Mucosa of descending colon (tissue), 3 donors: ENCODE results near the gene CCDC120. TPM values are rescaled to one million over a fixed set of nuclear protein-coding genes. Genes with fewer than 3 reads are reported as not detected.

Experiments
- ATAC-seq: fragments of 200-7000 bp; cut with Tn5 transposase; one replicate; pipeline ENCODE4 v1.9.1; 2020; ENCODE audit warnings: mild to moderate bottlenecking, moderate library complexity
- DNase-seq, 3 donors: peaks; one replicate each; pipeline ENCODE4 v3.0.0-alpha.2; 2020
- H3K36me3 ChIP-seq: fragments of 200-600 bp; one replicate; pipeline ENCODE4 v1.8.0; 2021; ENCODE audit warnings: low read depth, mild to moderate bottlenecking
- H3K4me1 ChIP-seq: fragments of 200-600 bp; one replicate; pipeline ENCODE4 v1.8.0; 2021; ENCODE audit warnings: low read depth, mild to moderate bottlenecking
- H3K4me3 ChIP-seq: fragments of 200-600 bp; one replicate; pipeline ENCODE4 v1.8.0; 2021; ENCODE audit warnings: mild to moderate bottlenecking
- H3K9me3 ChIP-seq: fragments of 200-600 bp; one replicate; pipeline ENCODE4 v1.8.0; 2021; ENCODE audit warnings: mild to moderate bottlenecking
- intact Hi-C, 2 donors: fragments of 100-400 bp; cut with DNase I in 1 of 2; cut with micrococcal nuclease in 1 of 2; formaldehyde crosslinking; loops; one replicate each; pipeline versions ENCODE4 v1.11.0 to v1.11.1; 2022; cut with DNase I, micrococcal nuclease
- total RNA-seq, 3 donors: library from RNA; stranded (reverse); fragmentation: NEBNext Ultra II Directional in 2 of 3; extraction: Animal tissue kit (Norgen Biotek cat#: 25700) in 2 of 3; gene quantifications; one replicate each; pipeline versions ENCODE4 v1.2.1 to v1.2.4, GENCODE V29; 2021 to 2023
- TF ChIP-seq, protein P1 (sequence below): fragments of 200-600 bp; IDR thresholded peaks from one replicate; pipeline ENCODE4 v1.8.0; 2022; ENCODE audit warnings: antibody characterized with exemption, mild to moderate bottlenecking
- donor health status: DM: no; HTN: no; CAD: no; lungs with moderate emphysema.
- donor health status: DM: no; HTN: no; CAD: no.
- donor health status: DM: no; HTN: yes; CAD: no.

CCDC120 gene
- total RNA-seq, 3 donors from 2014 or later: 11.6 to 16.7 (median 12.5) TPM

DNA sequence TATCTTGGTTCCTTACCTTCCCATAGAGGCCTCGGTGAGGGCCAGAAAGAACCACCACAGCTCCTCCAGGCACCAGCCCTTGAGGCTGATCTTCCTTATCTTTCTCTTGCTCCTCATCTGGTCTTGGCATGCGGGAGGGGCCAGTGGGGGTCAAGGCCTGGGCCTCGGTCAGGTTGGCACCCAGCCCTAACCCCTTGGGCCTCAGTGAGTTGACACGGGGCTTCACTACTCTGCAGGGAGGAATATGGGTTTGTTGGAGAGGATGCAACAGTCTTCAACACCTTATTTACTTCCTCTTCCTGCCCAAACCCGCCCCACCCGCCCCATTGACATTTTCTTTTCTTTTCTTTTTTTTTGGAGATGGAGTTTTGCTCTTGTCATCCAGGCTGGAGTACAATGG lies 58.8 kb downstream of the CCDC120 start:
- Histone ChIP-seq H3K4me1 (no peaks in the 10 kb centered on the region), H3K4me3 (no peak overlapping the region), H3K36me3 (no peaks in the 10 kb centered on the region), H3K9me3 (no peaks in the 10 kb centered on the region)
- intact Hi-C loops: no loop called here
- DNase-seq (no peak), ATAC-seq (no peak)
- TF ChIP-seq, protein P1, sequence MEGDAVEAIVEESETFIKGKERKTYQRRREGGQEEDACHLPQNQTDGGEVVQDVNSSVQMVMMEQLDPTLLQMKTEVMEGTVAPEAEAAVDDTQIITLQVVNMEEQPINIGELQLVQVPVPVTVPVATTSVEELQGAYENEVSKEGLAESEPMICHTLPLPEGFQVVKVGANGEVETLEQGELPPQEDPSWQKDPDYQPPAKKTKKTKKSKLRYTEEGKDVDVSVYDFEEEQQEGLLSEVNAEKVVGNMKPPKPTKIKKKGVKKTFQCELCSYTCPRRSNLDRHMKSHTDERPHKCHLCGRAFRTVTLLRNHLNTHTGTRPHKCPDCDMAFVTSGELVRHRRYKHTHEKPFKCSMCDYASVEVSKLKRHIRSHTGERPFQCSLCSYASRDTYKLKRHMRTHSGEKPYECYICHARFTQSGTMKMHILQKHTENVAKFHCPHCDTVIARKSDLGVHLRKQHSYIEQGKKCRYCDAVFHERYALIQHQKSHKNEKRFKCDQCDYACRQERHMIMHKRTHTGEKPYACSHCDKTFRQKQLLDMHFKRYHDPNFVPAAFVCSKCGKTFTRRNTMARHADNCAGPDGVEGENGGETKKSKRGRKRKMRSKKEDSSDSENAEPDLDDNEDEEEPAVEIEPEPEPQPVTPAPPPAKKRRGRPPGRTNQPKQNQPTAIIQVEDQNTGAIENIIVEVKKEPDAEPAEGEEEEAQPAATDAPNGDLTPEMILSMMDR: no peak

Other genes with a start within 250 kb of the CCDC120 start
- under 1 TPM in 1 of 3 donors, not detected in 2; 0.38 TPM for gene ERAS, start 232.5 kb upstream of the CCDC120 start, total RNA-seq
- gene PCSK1N, start 223.4 kb upstream of the CCDC120 start, total RNA-seq: 10 to 100 TPM; 11.1 to 19.7 (median 13.8) TPM
- gene TIMM17B, start 161.2 kb upstream of the CCDC120 start, total RNA-seq: 10 to 100 TPM; 43.4 to 49.0 (median 46.0) TPM
- gene PQBP1, start 161.1 kb upstream of the CCDC120 start, total RNA-seq: 10 to 100 TPM; 55.5 to 88.8 (median 69.6) TPM
- gene SLC35A2, start 147.4 kb upstream of the CCDC120 start, total RNA-seq: 10 to 100 TPM; 26.4 to 62.1 (median 52.2) TPM
- 10 to 100 TPM; 10.5 to 30.0 (median 20.5) TPM for gene PIM2, start 140.0 kb upstream of the CCDC120 start, total RNA-seq
- gene OTUD5, start 101.4 kb upstream of the CCDC120 start, total RNA-seq: 10 to 100 TPM; 43.6 to 56.5 (median 52.5) TPM
- 1 to 10 TPM in 1 of 3 donors, under 1 TPM in 2; 0.87 to 1.6 (median 0.93) TPM for gene KCND1, start 87.2 kb upstream of the CCDC120 start, total RNA-seq
- 10 to 100 TPM; 39.5 to 48.9 (median 47.5) TPM for gene GRIPAP1, start 56.7 kb upstream of the CCDC120 start, total RNA-seq
- 10 to 100 TPM; 26.6 to 46.6 (median 28.1) TPM for gene TFE3, start 15.6 kb upstream of the CCDC120 start, total RNA-seq
- gene PRAF2, start 15.0 kb downstream of the CCDC120 start, total RNA-seq: 10 to 100 TPM in 1 of 3 donors, 1 to 10 TPM in 2; 3.9 to 18.7 (median 8.1) TPM
- 10 to 100 TPM; 44.3 to 90.1 (median 52.6) TPM for gene WDR45, start 20.9 kb downstream of the CCDC120 start, total RNA-seq
- gene GPKOW, start 64.7 kb downstream of the CCDC120 start, total RNA-seq: 10 to 100 TPM; 21.3 to 22.4 (median 22.1) TPM
- gene MAGIX, start 103.8 kb downstream of the CCDC120 start, total RNA-seq: 10 to 100 TPM in 2 of 3 donors, 1 to 10 TPM in 1; 9.5 to 16.8 (median 15.6) TPM
- gene PLP2, start 112.9 kb downstream of the CCDC120 start, total RNA-seq: 100 to 1,000 TPM in 2 of 3 donors, 10 to 100 TPM in 1; 96.1 to 152 (median 137) TPM
- 10 to 100 TPM; 12.5 to 15.6 (median 13.0) TPM for gene PRICKLE3, start 127.4 kb downstream of the CCDC120 start, total RNA-seq
- gene SYP, start 141.2 kb downstream of the CCDC120 start, total RNA-seq: 10 to 100 TPM in 2 of 3 donors, 1 to 10 TPM in 1; 4.9 to 14.5 (median 12.2) TPM
- gene CACNA1F, start 174.3 kb downstream of the CCDC120 start, total RNA-seq: 1 to 10 TPM in 2 of 3 donors, under 1 TPM in 1; 0.70 to 3.0 (median 1.7) TPM
- 10 to 100 TPM; 14.3 to 15.9 (median 14.5) TPM for gene CCDC22, start 176.5 kb downstream of the CCDC120 start, total RNA-seq
- gene FOXP3, start 205.7 kb downstream of the CCDC120 start, total RNA-seq: under 1 TPM in 1 of 3 donors, not detected in 2; 0.72 TPM
- 1 to 10 TPM; 2.3 to 8.3 (median 3.0) TPM for gene PPP1R3F, start 210.8 kb downstream of the CCDC120 start, total RNA-seq
- not detected for gene GAGE10, start 244.6 kb downstream of the CCDC120 start, total RNA-seq